Colonic mucosa (tissue), 4 donors: ENCODE results near the gene DAGLA. TPM values are rescaled to one million over a fixed set of nuclear protein-coding genes. Genes with fewer than 3 reads are reported as not detected.

Experiments
- DNase-seq: peaks from one replicate; pipeline ENCODE4 v3.0.0-alpha.2; 2020
- H3K27ac ChIP-seq: fragments of 200-600 bp; one replicate; pipeline ENCODE4 v1.8.0; 2021
- H3K27me3 ChIP-seq: fragments of 200-600 bp; one replicate; pipeline ENCODE4 v1.8.0; 2021
- H3K36me3 ChIP-seq: fragments of 200-600 bp; one replicate; pipeline ENCODE4 v1.8.0; 2021
- H3K4me1 ChIP-seq: fragments of 200-600 bp; one replicate; pipeline ENCODE4 v1.8.0; 2021; ENCODE audit warnings: mild to moderate bottlenecking
- H3K4me3 ChIP-seq: fragments of 200-600 bp; one replicate; pipeline ENCODE4 v1.8.0; 2021
- H3K9ac ChIP-seq, 2 donors: one replicate each; pipeline ENCODE4 v1.7.0; 2013; ENCODE audit warnings: control low read depth in 2 of 2, low read depth in 2 of 2, low read length in 2 of 2
- H3K9me3 ChIP-seq: fragments of 200-600 bp; one replicate; pipeline ENCODE4 v1.8.0; 2021
- intact Hi-C: fragments of 100-400 bp; cut with DNase I; formaldehyde crosslinking; loops from one replicate; pipeline ENCODE4 v1.14.1; 2022
- total RNA-seq, 2 donors: library from RNA; stranded (reverse); fragmentation: NEBNext Ultra II Directional in 1 of 2; extraction: Animal tissue kit (Norgen Biotek cat#: 25700) in 1 of 2; gene quantifications; one replicate each; pipeline ENCODE4 v1.2.1, GENCODE V29; 2021
- TF ChIP-seq, protein P1 (sequence below): fragments of 200-600 bp; IDR thresholded peaks from one replicate; pipeline ENCODE4 v1.8.0; 2022; ENCODE audit warnings: antibody characterized with exemption, mild to moderate bottlenecking
- donor health status: healthy.
- donor health status: DM: no; HTN: no; CAD: no.
- donor health status: DM: no; HTN: no; CAD: no.

DAGLA gene
- total RNA-seq, 2 donors from 2014 or later = 7.5 to 12.2 TPM

DNA sequence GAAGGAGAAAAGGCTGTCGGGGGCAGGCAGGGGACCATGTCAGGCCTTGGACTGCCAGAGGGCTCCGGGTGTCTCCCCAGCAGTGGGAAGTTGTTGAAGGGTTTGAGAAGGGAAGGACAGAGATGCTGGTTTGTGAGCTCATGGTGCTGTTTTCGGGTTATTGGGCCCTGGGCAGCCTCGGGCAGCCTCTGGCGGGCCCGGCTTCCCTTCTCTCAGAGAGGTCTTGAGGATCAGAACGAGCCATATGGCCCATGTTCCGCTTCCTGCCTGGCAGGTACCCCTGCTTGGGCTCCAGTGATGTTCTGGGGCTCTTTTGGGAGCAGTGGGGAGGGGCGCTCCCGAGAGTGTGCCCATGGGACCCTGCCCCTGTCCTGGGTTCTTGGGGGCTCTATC, 82.0 kb downstream of the DAGLA start:
- no peaks in the 10 kb centered on the region for H3K27me3 ChIP-seq
- TF ChIP-seq, protein P1, sequence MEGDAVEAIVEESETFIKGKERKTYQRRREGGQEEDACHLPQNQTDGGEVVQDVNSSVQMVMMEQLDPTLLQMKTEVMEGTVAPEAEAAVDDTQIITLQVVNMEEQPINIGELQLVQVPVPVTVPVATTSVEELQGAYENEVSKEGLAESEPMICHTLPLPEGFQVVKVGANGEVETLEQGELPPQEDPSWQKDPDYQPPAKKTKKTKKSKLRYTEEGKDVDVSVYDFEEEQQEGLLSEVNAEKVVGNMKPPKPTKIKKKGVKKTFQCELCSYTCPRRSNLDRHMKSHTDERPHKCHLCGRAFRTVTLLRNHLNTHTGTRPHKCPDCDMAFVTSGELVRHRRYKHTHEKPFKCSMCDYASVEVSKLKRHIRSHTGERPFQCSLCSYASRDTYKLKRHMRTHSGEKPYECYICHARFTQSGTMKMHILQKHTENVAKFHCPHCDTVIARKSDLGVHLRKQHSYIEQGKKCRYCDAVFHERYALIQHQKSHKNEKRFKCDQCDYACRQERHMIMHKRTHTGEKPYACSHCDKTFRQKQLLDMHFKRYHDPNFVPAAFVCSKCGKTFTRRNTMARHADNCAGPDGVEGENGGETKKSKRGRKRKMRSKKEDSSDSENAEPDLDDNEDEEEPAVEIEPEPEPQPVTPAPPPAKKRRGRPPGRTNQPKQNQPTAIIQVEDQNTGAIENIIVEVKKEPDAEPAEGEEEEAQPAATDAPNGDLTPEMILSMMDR = no peak
- H3K27ac ChIP-seq = no peak overlapping the region
- H3K9me3 ChIP-seq = no peaks in the 10 kb centered on the region
- no peaks in the 10 kb centered on the region for H3K36me3 ChIP-seq
- DNase-seq = no peak
- no peak overlapping the region for H3K4me3 ChIP-seq
- peaks cover 1% of the 10 kb centered on the region for H3K4me1 ChIP-seq
- H3K9ac ChIP-seq = no peak overlapping the region
- intact Hi-C loops = no loop called here

DNA sequence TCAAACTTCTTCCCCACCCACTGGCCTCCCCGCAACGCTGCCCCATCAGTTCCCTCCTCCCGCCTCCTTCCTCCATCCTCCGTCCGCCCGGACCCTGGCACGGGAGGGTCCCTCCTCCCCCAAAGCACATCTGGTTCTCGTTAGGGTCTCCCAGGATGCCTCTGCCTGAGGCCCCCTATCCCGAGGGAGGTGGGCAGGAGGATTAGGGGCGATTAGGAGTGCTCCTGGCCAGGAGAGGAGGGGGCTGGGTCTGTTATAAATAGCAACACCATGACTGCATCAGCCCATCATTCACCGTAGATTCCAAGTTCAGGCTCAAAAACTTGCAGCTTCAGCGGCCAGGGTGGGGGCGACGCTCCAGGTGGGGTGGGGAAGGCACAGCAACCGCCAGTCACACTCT, 82.6 kb downstream of the DAGLA start:
- no peak for DNase-seq
- H3K27ac ChIP-seq = no peak overlapping the region
- no peaks in the 10 kb centered on the region for H3K27me3 ChIP-seq

DNA sequence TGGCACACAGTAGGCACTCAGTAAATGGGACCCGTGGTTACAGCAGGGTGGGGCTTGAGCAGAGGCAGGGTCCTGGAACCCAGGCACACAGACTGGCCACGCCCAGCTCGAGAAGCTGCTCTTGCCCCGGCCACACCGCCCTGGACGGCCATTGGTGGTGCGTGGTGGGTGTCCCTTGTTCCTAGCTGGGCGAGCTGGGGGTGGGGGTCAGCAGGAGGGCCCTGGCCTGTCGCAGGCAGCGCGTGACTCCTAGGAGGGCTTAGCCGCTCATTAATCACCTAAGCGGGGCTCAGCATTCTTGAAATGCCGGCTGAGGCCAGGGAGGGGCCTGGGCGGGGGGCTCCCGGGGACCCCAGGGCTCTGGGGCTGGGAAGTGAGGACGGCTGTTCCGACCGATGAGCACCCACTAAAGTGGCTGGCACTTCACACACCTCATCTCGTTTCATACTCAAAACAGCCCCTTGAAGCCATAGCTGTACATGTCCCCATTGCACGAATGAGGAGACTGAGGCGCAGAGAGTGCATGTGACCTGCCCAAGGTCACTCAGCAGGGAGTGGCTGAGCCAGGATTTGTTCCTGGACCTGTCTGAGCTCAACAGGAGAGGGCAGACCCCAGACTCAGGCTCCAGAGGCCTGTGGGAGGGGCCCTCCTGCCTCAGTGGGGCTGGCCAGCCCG, 83.9 kb downstream of the DAGLA start:
- Histone ChIP-seq H3K9me3 (no peaks in the 10 kb centered on the region), H3K36me3 (no peaks in the 10 kb centered on the region), H3K4me3 (no peak overlapping the region), H3K9ac (no peak overlapping the region), H3K4me1 (no peaks in the 10 kb centered on the region), H3K27ac (no peak overlapping the region), H3K27me3 (no peaks in the 10 kb centered on the region)
- no peak for DNase-seq
- intact Hi-C loops = no loop called here
- TF ChIP-seq, protein P1 = no peak

More for the DNA sequence above, 82.6 kb downstream of the DAGLA start:
- H3K9me3 ChIP-seq = no peaks in the 10 kb centered on the region
- H3K4me3 ChIP-seq = no peak overlapping the region
- intact Hi-C loops = no loop called here
- TF ChIP-seq, protein P1 = no peak
- no peaks in the 10 kb centered on the region for H3K4me1 ChIP-seq
- H3K9ac ChIP-seq = no peak overlapping the region
- H3K36me3 ChIP-seq = no peaks in the 10 kb centered on the region

DNA sequence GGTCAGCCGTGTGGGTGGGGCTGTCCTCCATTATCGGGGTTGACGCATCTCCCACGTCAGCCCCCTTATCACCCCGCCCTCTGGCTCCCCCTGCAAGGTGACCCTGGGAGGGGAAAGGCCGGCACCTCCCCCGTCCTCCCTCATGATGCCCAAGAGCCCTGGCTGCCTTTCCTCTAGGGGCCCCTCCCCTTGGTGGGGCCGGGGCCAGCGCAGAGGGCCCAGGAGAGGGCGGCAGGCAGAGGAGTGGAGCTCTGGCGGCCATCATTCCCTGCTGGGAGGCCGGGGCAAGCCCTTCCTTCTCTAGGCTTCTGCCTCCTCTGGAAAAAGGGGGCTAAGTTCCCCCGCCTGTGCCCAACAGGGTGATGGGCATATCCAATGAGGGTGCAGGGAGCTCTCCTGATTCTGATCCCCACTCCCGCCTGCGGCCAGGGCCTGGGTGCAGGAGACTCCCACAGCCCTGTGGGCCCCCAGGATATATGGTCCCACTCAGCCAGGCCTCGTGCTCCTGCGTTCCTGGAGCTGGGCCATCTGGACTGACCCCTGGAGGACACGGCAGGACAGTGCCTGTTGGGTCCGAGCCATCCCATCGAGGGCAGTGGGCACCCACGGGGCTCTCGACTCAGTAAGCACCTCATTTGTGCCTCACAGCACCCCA, 84.5 kb downstream of the DAGLA start:
- DNase-seq = no peak
- Histone ChIP-seq H3K9ac (no peak overlapping the region), H3K36me3 (no peaks in the 10 kb centered on the region), H3K27ac (no peak overlapping the region), H3K4me3 (no peak overlapping the region), H3K27me3 (no peaks in the 10 kb centered on the region), H3K9me3 (no peaks in the 10 kb centered on the region), H3K4me1 (no peaks in the 10 kb centered on the region)
- TF ChIP-seq, protein P1 = no peak
- intact Hi-C loops = no loop called here

DNA sequence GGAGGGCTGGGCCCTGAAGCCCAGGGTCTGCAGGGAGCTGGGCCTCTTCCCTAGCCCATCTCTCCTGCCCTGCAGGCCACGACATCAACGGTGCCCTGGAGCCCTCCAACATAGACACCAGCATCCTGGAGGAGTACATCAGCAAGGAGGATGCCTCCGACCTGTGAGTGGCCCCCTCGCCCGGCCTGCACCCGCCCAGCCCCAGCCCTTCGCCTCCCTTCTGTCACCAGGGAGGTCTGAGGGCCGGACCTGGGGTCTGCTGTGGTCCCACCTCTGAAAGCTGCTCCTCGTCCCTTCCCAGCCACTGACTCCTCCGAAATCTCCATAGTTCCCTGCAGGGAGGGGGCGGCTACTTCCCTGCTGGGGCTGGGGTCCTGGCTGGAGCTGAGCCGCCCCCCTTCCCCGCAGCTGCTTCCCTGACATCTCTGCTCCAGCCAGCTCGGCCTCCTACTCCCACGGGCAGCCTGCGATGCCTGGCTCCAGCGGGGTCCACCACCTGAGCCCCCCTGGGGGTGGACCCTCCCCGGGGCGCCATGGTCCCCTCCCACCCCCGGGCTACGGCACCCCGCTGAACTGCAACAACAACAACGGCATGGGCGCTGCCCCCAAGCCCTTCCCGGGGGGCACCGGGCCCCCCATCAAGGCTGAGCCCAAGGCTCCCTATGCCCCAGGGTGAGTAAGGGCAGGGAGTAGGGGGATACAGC, 85.5 kb downstream of the DAGLA start:
- no peak for DNase-seq
- intact Hi-C loops = no loop called here
- H3K9ac ChIP-seq = no peak overlapping the region
- H3K9me3 ChIP-seq = no peaks in the 10 kb centered on the region
- no peak overlapping the region for H3K27ac ChIP-seq
- TF ChIP-seq, protein P1 = no peak
- no peaks in the 10 kb centered on the region for H3K36me3 ChIP-seq
- H3K4me1 ChIP-seq = no peaks in the 10 kb centered on the region
- H3K4me3 ChIP-seq = no peak overlapping the region
- no peaks in the 10 kb centered on the region for H3K27me3 ChIP-seq
